Measurements from ENCODE around the gene MPO. TPM values are rescaled to one million over a fixed set of nuclear protein-coding genes. Genes with fewer than 3 reads are reported as not detected.
A peak's percentile ranks its signal among the peaks of the same experiment; 100 is the strongest.

MPO gene, protein sequence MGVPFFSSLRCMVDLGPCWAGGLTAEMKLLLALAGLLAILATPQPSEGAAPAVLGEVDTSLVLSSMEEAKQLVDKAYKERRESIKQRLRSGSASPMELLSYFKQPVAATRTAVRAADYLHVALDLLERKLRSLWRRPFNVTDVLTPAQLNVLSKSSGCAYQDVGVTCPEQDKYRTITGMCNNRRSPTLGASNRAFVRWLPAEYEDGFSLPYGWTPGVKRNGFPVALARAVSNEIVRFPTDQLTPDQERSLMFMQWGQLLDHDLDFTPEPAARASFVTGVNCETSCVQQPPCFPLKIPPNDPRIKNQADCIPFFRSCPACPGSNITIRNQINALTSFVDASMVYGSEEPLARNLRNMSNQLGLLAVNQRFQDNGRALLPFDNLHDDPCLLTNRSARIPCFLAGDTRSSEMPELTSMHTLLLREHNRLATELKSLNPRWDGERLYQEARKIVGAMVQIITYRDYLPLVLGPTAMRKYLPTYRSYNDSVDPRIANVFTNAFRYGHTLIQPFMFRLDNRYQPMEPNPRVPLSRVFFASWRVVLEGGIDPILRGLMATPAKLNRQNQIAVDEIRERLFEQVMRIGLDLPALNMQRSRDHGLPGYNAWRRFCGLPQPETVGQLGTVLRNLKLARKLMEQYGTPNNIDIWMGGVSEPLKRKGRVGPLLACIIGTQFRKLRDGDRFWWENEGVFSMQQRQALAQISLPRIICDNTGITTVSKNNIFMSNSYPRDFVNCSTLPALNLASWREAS
- not detected for total RNA-seq

DNA sequence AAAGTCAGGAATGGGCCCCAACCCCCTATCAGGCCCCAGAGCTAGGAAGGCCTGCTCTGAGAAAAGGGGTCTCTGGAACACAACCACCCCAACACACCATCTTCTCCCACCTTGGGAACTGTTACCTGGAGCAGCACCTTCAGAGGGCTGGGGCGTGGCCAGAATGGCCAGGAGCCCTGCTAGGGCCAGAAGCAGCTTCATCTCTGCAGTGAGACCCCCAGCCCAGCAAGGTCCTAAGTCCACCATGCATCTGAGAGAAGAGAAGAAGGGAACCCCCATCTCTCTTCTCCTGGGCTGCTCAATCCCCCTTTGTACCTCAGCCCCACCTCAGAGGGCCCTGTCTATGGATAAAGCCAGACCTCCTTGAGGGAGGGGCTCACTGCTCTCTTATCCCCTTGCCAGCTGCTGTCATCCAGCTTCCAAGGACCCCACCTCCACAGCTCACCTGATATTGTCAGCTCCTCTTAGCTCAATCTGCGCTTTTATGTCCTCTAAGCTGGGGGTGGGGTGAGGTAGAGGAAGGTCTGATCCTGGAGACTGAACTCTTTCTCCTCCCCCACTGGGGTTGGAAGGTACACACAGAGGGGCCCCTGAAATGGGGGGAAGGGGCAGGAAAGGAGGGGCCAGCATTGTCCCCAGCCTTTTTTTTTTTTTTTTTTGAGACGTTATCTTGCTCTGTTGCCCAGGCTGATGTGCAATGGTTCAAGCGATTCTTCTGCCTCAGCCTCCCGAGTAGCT lies at the start of gene MPO:
TSS of gene MPO (minus strand) at position 456 of the 738 bp plus-strand sequence. CDS start at position 279, 177 bp downstream.
- 85 to 91% methylated on average over 5 of the region's 5 CpGs for WGBS, 2 donors
- peaks cover 0 to 46% of the 10 kb centered on the region in 2 donors for H3K27me3 ChIP-seq

DNA sequence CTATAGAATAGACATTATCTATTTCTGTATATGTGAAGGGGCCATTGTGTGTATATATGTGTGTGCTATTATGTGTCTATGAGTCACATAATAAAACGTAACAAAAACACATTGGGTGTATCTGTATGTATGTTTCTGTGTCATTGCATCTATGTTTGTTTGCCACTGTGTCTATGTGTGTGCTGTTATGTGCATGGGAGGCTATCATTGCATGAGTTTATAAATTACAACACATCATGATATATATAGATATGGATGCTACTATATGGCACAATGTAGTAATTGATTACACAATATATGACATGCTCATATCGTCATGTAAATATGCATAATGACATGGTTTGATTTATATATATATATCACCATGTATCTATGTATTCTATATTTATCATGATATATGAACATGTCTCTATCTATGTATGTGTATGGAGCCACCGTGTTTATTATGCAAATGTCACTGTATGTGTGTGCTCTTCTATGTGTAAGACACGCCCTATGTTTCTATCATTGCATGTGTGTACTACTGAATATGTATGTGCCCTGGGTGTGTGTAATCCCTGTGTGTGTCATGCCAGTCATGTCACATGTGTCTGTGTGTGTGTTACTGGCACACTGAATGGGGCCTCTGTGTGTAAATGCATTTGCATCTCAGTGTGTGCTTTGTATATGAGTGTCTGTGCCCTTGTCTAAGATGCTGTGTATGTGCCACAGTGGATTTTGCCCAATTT lies 49.2 kb upstream of the MPO start:
- WGBS, 2 donors: 65% methylated on average over 4 of the region's 4 CpGs
- H3K4me3 ChIP-seq: peak overlapping the region in 2 of 4 donors; percentile 52 to 56
- H3K9me3 ChIP-seq: no peaks in the 10 kb centered on the region
- no peaks in the 10 kb centered on the region for H3K36me3 ChIP-seq
- H3K4me1 ChIP-seq: peaks cover 0 to 15% (median 7%) of the 10 kb centered on the region in 4 donors
- DNase-seq (ENCODE audit: low spot score in 2 of 2): no peak
- peaks cover 0 to 46% of the 10 kb centered on the region in 2 donors for H3K27me3 ChIP-seq
- TF ChIP-seq, protein P1, sequence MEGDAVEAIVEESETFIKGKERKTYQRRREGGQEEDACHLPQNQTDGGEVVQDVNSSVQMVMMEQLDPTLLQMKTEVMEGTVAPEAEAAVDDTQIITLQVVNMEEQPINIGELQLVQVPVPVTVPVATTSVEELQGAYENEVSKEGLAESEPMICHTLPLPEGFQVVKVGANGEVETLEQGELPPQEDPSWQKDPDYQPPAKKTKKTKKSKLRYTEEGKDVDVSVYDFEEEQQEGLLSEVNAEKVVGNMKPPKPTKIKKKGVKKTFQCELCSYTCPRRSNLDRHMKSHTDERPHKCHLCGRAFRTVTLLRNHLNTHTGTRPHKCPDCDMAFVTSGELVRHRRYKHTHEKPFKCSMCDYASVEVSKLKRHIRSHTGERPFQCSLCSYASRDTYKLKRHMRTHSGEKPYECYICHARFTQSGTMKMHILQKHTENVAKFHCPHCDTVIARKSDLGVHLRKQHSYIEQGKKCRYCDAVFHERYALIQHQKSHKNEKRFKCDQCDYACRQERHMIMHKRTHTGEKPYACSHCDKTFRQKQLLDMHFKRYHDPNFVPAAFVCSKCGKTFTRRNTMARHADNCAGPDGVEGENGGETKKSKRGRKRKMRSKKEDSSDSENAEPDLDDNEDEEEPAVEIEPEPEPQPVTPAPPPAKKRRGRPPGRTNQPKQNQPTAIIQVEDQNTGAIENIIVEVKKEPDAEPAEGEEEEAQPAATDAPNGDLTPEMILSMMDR (IDR thresholded peaks at IDR 0.05): no peak
- TF ChIP-seq POLR2A (IDR thresholded peaks at IDR 0.05) (no peak), EP300 (IDR thresholded peaks at IDR 0.05) (no peak)
- no peak overlapping the region for H3K27ac ChIP-seq

More for the DNA sequence above, at the start of gene MPO:
- Histone ChIP-seq H3K27ac (no peak within 1 kb of the TSS), H3K9me3 (no peaks in the 10 kb centered on the region), H3K36me3 (no peaks in the 10 kb centered on the region), H3K4me3 (no peak within 1 kb of the TSS), H3K4me1 (peaks cover 0 to 12% (median 0%) of the 10 kb centered on the region in 4 donors)
- no peak for DNase-seq (ENCODE audit: low spot score in 2 of 2)
- TF ChIP-seq POLR2A (IDR thresholded peaks at IDR 0.05): no peak
- TF ChIP-seq, protein P1 (IDR thresholded peaks at IDR 0.05): no peak
- TF ChIP-seq EP300 (IDR thresholded peaks at IDR 0.05): no peak

DNA sequence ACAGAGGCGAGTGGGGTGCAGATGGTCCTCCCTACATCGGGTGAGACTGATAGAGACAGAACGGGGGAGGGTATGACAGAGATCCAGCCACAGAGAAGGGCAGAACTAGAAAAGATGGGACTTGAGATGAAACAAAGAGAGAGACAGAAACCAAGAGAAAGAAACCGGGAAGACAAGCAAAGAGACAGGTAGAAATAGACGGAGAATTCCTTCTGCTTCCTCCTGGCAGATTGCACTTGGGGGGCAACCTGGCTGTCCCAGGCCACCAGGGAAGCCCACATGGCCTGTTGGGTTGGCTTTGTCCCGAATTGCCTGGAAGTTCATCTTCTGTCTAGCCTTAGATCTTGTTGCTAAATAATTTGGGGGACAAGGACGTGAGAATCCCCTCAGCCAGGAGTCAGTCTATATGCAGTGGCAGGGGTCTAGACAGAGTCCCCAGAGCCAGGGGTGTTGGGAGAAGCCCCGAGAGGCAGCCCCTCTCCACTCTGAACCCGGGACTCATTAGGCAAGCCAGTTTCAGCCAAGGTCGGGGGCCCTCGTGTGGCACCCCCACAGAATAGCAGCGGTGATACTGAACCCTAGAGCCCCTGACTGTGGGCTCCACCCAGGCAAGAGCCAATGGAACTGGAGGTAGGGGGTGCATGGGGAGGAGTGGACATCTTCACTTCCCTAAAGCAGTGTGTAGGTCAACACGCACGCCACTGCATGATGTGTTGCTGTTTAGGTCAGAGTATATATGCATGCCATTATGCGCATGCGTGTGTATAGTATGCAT lies 48.5 kb upstream of the MPO start:
- WGBS, 2 donors: 34 to 35% methylated on average over 16 of the region's 16 CpGs
- Histone ChIP-seq H3K27ac (no peak overlapping the region), H3K9me3 (no peaks in the 10 kb centered on the region), H3K4me1 (peaks cover 0 to 21% (median 5%) of the 10 kb centered on the region in 4 donors), H3K27me3 (peaks cover 0 to 47% of the 10 kb centered on the region in 2 donors), H3K36me3 (no peaks in the 10 kb centered on the region), H3K4me3 (peak overlapping the region in 2 of 4 donors; percentile 2 to 15)
- DNase-seq (ENCODE audit: low spot score in 2 of 2): no peak
- TF ChIP-seq EP300 (IDR thresholded peaks at IDR 0.05) (peak in 1 of 2 donors; percentile 27), POLR2A (IDR thresholded peaks at IDR 0.05) (no peak)
- TF ChIP-seq, protein P1 (IDR thresholded peaks at IDR 0.05): peak in 3 of 5 experiments; percentile 15 to 29 (median 18)

All from tibial nerve (tissue), 4 donors.